Measurements from ENCODE around the gene TMEM45B. TPM values are rescaled to one million over a fixed set of nuclear protein-coding genes. Genes with fewer than 3 reads are reported as not detected.

The TMEM45B gene
- total and polyA plus RNA-seq, 2 experiments from 2014 or later = 0.11 to 0.38 TPM

DNA sequence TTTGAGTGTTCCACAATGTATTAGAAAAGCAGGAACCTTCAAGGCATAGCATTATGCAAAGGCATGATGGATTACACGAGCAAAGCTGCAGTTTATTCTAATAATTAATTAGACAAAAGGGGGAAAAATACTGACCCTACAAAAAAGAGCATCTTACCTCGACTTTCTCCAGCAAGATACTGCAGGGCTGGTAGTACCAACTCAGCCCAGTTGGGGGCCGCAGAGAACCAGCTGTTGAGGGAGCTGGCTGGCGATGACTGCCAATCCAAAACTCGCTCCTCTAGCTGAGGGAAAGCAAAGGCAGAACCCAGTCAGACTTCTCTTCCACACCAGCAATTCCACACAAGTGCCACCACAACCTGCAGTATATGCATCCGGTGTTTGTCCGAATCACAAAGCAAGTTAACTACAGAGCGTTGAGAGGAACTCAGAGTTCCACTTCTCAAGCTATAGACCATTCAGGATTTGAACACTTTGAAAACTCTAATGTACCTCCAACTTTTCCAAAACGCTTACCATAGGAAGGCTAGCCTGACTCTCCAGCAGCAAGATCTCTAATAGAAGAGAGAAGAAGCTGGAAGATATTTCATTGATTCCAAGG, 66.0 kb downstream of the TMEM45B start:
- Mint-ChIP-seq H3K4me3 (no peak overlapping the region), H3K36me3 (ENCODE audit: low read depth) (peaks cover 86% of the 10 kb centered on the region), H3K27ac (no peak overlapping the region), H3K27me3 (ENCODE audit: insufficient read depth, low read depth, poor library complexity) (peaks cover 2% of the 10 kb centered on the region), H3K4me1 (no peaks in the 10 kb centered on the region), H3K9me3 (no peaks in the 10 kb centered on the region)
- Histone ChIP-seq H4K20me1 (replicated peaks; ENCODE audit: insufficient read depth) (peaks cover 13% of the 10 kb centered on the region; the same call in 1 of the 2 replicates), H2AFZ (no peak overlapping the region), H3K4me3 (no peak overlapping the region), H3K4me2 (no peak overlapping the region), H3K79me2 (replicated peaks; ENCODE audit: insufficient read depth) (no peaks in the 10 kb centered on the region), H3K36me3 (ENCODE audit: insufficient read depth) (peaks cover 75% of the 10 kb centered on the region), H3K27ac (ENCODE audit: low read depth) (0 out of 2 replicates have a peak overlapping the region, but pooled peaks have one; percentile 21), H3F3A (replicated peaks; ENCODE audit: low read depth) (no peaks in the 10 kb centered on the region), H3K4me1 (ENCODE audit: insufficient read depth) (no peaks in the 10 kb centered on the region), H3K9me2 (ENCODE audit: insufficient read depth) (no peaks in the 10 kb centered on the region), H3K27me3 (ENCODE audit: insufficient read depth) (no peaks in the 10 kb centered on the region)
- ATAC-seq = peak; percentile 87
- DNase-seq (ENCODE audit: low spot score) = peak; percentile 75
- TF ChIP-seq NANOG (IDR thresholded peaks at IDR 0.05; ENCODE audit: borderline replicate concordance) = no peak
- TF ChIP-seq, protein P1, sequence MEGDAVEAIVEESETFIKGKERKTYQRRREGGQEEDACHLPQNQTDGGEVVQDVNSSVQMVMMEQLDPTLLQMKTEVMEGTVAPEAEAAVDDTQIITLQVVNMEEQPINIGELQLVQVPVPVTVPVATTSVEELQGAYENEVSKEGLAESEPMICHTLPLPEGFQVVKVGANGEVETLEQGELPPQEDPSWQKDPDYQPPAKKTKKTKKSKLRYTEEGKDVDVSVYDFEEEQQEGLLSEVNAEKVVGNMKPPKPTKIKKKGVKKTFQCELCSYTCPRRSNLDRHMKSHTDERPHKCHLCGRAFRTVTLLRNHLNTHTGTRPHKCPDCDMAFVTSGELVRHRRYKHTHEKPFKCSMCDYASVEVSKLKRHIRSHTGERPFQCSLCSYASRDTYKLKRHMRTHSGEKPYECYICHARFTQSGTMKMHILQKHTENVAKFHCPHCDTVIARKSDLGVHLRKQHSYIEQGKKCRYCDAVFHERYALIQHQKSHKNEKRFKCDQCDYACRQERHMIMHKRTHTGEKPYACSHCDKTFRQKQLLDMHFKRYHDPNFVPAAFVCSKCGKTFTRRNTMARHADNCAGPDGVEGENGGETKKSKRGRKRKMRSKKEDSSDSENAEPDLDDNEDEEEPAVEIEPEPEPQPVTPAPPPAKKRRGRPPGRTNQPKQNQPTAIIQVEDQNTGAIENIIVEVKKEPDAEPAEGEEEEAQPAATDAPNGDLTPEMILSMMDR (conservative IDR thresholded peaks at IDR 0.05; ENCODE audit: low read depth in 2 of 2) = peak; percentile 59 to 66
- TF ChIP-seq, protein P2, sequence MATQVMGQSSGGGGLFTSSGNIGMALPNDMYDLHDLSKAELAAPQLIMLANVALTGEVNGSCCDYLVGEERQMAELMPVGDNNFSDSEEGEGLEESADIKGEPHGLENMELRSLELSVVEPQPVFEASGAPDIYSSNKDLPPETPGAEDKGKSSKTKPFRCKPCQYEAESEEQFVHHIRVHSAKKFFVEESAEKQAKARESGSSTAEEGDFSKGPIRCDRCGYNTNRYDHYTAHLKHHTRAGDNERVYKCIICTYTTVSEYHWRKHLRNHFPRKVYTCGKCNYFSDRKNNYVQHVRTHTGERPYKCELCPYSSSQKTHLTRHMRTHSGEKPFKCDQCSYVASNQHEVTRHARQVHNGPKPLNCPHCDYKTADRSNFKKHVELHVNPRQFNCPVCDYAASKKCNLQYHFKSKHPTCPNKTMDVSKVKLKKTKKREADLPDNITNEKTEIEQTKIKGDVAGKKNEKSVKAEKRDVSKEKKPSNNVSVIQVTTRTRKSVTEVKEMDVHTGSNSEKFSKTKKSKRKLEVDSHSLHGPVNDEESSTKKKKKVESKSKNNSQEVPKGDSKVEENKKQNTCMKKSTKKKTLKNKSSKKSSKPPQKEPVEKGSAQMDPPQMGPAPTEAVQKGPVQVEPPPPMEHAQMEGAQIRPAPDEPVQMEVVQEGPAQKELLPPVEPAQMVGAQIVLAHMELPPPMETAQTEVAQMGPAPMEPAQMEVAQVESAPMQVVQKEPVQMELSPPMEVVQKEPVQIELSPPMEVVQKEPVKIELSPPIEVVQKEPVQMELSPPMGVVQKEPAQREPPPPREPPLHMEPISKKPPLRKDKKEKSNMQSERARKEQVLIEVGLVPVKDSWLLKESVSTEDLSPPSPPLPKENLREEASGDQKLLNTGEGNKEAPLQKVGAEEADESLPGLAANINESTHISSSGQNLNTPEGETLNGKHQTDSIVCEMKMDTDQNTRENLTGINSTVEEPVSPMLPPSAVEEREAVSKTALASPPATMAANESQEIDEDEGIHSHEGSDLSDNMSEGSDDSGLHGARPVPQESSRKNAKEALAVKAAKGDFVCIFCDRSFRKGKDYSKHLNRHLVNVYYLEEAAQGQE (IDR thresholded peaks at IDR 0.05; ENCODE audit: unreplicated experiment) = no peak

DNA sequence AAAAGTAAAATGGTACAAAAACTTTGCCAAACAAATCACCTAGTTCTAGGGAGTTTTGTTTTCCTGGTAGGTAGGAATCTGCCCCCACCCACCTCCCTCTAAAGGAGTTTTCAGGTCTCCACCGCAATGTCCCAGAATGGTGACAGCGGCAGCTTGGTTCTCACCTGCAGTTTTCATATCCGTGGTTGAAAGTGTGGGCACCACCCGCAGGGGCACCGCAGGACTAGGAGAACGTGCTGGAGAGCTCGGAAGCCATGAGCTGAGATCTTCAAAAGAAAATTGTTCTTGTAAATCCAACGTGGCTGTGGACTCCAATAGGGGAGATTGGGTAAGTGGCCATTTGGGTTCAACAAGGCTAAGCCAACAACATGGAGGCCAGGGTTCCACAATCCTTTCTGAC, 68.9 kb downstream of the TMEM45B start:
- Mint-ChIP-seq H3K4me1 (no peaks in the 10 kb centered on the region), H3K36me3 (ENCODE audit: low read depth) (peaks cover 86% of the 10 kb centered on the region), H3K9me3 (no peaks in the 10 kb centered on the region), H3K27me3 (ENCODE audit: insufficient read depth, low read depth, poor library complexity) (peaks cover 2% of the 10 kb centered on the region), H3K27ac (no peak overlapping the region), H3K4me3 (no peak overlapping the region)
- DNase-seq (ENCODE audit: low spot score) = no peak
- H3K4me2 ChIP-seq = no peak overlapping the region
- no peak overlapping the region for H2AFZ ChIP-seq
- no peak for ATAC-seq
- no peaks in the 10 kb centered on the region; the same call in 1 of the 2 replicates for H4K20me1 ChIP-seq (replicated peaks; ENCODE audit: insufficient read depth)
- H3K36me3 ChIP-seq (ENCODE audit: insufficient read depth) = peaks cover 79% of the 10 kb centered on the region
- H3K4me1 ChIP-seq (ENCODE audit: insufficient read depth) = no peaks in the 10 kb centered on the region
- no peaks in the 10 kb centered on the region for H3K27me3 ChIP-seq (ENCODE audit: insufficient read depth)
- no peaks in the 10 kb centered on the region for H3K79me2 ChIP-seq (replicated peaks; ENCODE audit: insufficient read depth)
- no peak for TF ChIP-seq POLR2AphosphoS5 (IDR thresholded peaks at IDR 0.05; ENCODE audit: low read depth)
- TF ChIP-seq CREB1 (CRISPR knock-in tag; IDR thresholded peaks at IDR 0.05; ENCODE audit: low read depth) = no peak
- no peak for TF ChIP-seq ZNF331 (CRISPR knock-in tag; IDR thresholded peaks at IDR 0.05; ENCODE audit: low read depth)
- TF ChIP-seq, protein P2 (IDR thresholded peaks at IDR 0.05; ENCODE audit: unreplicated experiment) = no peak
- TF ChIP-seq STAT1 (IDR thresholded peaks at IDR 0.05; ENCODE audit: unreplicated experiment) = no peak
- no peaks in the 10 kb centered on the region for H3K9me2 ChIP-seq (ENCODE audit: insufficient read depth)
- H3F3A ChIP-seq (replicated peaks; ENCODE audit: low read depth) = no peaks in the 10 kb centered on the region
- no peak overlapping the region for H3K27ac ChIP-seq (ENCODE audit: low read depth)
- H3K4me3 ChIP-seq = no peak overlapping the region

Measured in GM23338 (cell line).